ENCODE measurements around the gene ACOX3. TPM values are rescaled to one million over a fixed set of nuclear protein-coding genes. Genes with fewer than 3 reads are reported as not detected.

The ACOX3 gene
- total and polyA plus RNA-seq, 10 of the 15 experiments (the other 5 are each of a cell fraction or from before 2014, with no cell fraction given), result 2.0 to 24.5 (median 14.0) TPM

DNA sequence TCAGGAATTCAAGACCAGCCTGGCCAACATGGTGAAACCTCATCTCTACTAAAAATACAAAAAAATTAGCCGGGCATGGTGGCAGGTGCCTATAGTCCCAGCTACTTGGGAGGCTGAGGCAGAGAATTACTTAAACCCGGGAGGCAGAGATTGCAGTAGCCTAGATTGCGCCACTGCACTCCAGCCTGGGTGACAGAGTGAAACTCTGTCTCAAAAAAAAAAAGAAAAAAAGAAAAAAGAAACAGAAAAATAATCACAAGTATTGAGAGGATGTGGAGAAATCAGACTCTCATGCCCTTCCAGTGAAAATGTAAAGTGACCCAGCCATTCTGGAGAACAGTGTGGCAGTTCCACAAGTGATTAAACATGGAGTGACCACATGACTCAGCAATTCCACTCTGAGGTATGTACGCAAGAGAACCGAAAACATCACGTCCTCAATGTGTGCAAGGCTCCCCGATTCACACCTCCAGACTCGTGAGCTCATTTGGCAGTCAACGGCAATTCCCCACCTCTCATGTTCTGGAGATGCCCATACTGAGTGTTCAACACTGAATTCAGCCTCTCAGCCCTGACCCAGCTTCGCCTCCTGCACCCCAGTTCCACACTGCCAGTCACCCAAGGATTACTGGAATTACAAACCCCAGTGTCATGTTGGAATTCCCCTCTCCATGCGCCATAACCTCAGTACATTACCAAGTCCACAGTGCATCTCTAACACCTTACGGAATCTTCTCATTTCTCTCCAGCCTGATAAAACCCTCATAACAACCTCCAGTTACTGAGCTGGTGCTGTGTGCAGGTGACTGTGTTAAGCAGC, 21.1 kb downstream of the ACOX3 start (continued):
- TF ChIP-seq CBX3 (IDR thresholded peaks at IDR 0.05; ENCODE audit: borderline replicate concordance, low read depth), result no peak
- no peak for TF ChIP-seq FOXM1 (IDR thresholded peaks at IDR 0.05; ENCODE audit: low read depth, low read length)
- TF ChIP-seq TCF7 (IDR thresholded peaks at IDR 0.05; ENCODE audit: borderline replicate concordance), result no peak
- peak; percentile 2 for TF ChIP-seq SIX5 (IDR thresholded peaks at IDR 0.05; ENCODE audit: low read depth, low read length, severe bottlenecking)
- TF ChIP-seq ZNF274 (IDR thresholded peaks at IDR 0.05; ENCODE audit: insufficient read depth, insufficient read length), result no peak
- TF ChIP-seq RBBP5 (conservative IDR thresholded peaks at IDR 0.05), result no peak
- TF ChIP-seq, protein P1, sequence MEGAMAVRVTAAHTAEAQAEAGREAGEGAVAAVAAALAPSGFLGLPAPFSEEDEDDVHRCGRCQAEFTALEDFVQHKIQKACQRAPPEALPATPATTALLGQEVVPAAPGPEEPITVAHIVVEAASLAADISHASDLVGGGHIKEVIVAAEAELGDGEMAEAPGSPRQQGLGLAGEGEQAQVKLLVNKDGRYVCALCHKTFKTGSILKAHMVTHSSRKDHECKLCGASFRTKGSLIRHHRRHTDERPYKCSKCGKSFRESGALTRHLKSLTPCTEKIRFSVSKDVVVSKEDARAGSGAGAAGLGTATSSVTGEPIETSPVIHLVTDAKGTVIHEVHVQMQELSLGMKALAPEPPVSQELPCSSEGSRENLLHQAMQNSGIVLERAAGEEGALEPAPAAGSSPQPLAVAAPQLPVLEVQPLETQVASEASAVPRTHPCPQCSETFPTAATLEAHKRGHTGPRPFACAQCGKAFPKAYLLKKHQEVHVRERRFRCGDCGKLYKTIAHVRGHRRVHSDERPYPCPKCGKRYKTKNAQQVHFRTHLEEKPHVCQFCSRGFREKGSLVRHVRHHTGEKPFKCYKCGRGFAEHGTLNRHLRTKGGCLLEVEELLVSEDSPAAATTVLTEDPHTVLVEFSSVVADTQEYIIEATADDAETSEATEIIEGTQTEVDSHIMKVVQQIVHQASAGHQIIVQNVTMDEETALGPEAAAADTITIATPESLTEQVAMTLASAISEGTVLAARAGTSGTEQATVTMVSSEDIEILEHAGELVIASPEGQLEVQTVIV (IDR thresholded peaks at IDR 0.05; ENCODE audit: borderline replicate concordance, partially characterized antibody), result no peak
- no peak for TF ChIP-seq TCF12 (IDR thresholded peaks at IDR 0.05; ENCODE audit: low read depth, low read length)
- TF ChIP-seq, protein P2, sequence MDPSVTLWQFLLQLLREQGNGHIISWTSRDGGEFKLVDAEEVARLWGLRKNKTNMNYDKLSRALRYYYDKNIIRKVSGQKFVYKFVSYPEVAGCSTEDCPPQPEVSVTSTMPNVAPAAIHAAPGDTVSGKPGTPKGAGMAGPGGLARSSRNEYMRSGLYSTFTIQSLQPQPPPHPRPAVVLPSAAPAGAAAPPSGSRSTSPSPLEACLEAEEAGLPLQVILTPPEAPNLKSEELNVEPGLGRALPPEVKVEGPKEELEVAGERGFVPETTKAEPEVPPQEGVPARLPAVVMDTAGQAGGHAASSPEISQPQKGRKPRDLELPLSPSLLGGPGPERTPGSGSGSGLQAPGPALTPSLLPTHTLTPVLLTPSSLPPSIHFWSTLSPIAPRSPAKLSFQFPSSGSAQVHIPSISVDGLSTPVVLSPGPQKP (IDR thresholded peaks at IDR 0.05; ENCODE audit: low read depth, low read length), result no peak
- peak; percentile 71 to 88 for TF ChIP-seq BHLHE40 (IDR thresholded peaks at IDR 0.05; ENCODE audit: borderline replicate concordance in 1 of 2, low read depth in 2 of 2, low read length in 1 of 2)
- TF ChIP-seq ASH2L (IDR thresholded peaks at IDR 0.05; ENCODE audit: borderline replicate concordance, low read depth), result no peak
- TF ChIP-seq IKZF1 (conservative IDR thresholded peaks at IDR 0.05), result peak; percentile 92
- TF ChIP-seq, protein P3, sequence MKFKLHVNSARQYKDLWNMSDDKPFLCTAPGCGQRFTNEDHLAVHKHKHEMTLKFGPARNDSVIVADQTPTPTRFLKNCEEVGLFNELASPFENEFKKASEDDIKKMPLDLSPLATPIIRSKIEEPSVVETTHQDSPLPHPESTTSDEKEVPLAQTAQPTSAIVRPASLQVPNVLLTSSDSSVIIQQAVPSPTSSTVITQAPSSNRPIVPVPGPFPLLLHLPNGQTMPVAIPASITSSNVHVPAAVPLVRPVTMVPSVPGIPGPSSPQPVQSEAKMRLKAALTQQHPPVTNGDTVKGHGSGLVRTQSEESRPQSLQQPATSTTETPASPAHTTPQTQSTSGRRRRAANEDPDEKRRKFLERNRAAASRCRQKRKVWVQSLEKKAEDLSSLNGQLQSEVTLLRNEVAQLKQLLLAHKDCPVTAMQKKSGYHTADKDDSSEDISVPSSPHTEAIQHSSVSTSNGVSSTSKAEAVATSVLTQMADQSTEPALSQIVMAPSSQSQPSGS (IDR thresholded peaks at IDR 0.05; ENCODE audit: low read length), result peak; percentile 66
- TF ChIP-seq TARDBP (IDR thresholded peaks at IDR 0.05; ENCODE audit: borderline replicate concordance), result no peak
- TF ChIP-seq PRDM15 (CRISPR knock-in tag; IDR thresholded peaks at IDR 0.05), result no peak
- TF ChIP-seq, protein P4, sequence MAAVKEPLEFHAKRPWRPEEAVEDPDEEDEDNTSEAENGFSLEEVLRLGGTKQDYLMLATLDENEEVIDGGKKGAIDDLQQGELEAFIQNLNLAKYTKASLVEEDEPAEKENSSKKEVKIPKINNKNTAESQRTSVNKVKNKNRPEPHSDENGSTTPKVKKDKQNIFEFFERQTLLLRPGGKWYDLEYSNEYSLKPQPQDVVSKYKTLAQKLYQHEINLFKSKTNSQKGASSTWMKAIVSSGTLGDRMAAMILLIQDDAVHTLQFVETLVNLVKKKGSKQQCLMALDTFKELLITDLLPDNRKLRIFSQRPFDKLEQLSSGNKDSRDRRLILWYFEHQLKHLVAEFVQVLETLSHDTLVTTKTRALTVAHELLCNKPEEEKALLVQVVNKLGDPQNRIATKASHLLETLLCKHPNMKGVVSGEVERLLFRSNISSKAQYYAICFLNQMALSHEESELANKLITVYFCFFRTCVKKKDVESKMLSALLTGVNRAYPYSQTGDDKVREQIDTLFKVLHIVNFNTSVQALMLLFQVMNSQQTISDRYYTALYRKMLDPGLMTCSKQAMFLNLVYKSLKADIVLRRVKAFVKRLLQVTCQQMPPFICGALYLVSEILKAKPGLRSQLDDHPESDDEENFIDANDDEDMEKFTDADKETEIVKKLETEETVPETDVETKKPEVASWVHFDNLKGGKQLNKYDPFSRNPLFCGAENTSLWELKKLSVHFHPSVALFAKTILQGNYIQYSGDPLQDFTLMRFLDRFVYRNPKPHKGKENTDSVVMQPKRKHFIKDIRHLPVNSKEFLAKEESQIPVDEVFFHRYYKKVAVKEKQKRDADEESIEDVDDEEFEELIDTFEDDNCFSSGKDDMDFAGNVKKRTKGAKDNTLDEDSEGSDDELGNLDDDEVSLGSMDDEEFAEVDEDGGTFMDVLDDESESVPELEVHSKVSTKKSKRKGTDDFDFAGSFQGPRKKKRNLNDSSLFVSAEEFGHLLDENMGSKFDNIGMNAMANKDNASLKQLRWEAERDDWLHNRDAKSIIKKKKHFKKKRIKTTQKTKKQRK (IDR thresholded peaks at IDR 0.05; ENCODE audit: low read depth, low read length), result no peak
- no peak for TF ChIP-seq POU2F2 (IDR thresholded peaks at IDR 0.05; ENCODE audit: borderline replicate concordance, low read depth, low read length)
